Tibial nerve (tissue), 3 donors: ENCODE measurements around the gene MTMR11.

Experiments
- POLR2A ChIP-seq, 2 donors: fragments of 450-650 bp; IDR thresholded peaks; one replicate each; pipeline ENCODE4 v1.6.1; 2017; ENCODE audit warnings: antibody characterized with exemption in 2 of 2, mild to moderate bottlenecking in 2 of 2, moderate library complexity in 2 of 2
- TF ChIP-seq, protein P1 (sequence below), 5 experiments: fragments of 200-600 bp in 3 of 5; fragments of 450-650 bp in 2 of 5; sonication (generic) in 3 of 5; IDR thresholded peaks; one replicate each; pipeline ENCODE4 v1.5.1; 2016 to 2019; ENCODE audit warnings: antibody characterized with exemption in 5 of 5, mild to moderate bottlenecking in 3 of 5, moderate library complexity in 2 of 5

GRCh38 chr1:149896575-149896974 is 40.1 kb downstream of the MTMR11 start:
- TF ChIP-seq, protein P1, sequence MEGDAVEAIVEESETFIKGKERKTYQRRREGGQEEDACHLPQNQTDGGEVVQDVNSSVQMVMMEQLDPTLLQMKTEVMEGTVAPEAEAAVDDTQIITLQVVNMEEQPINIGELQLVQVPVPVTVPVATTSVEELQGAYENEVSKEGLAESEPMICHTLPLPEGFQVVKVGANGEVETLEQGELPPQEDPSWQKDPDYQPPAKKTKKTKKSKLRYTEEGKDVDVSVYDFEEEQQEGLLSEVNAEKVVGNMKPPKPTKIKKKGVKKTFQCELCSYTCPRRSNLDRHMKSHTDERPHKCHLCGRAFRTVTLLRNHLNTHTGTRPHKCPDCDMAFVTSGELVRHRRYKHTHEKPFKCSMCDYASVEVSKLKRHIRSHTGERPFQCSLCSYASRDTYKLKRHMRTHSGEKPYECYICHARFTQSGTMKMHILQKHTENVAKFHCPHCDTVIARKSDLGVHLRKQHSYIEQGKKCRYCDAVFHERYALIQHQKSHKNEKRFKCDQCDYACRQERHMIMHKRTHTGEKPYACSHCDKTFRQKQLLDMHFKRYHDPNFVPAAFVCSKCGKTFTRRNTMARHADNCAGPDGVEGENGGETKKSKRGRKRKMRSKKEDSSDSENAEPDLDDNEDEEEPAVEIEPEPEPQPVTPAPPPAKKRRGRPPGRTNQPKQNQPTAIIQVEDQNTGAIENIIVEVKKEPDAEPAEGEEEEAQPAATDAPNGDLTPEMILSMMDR (IDR thresholded peaks at IDR 0.05): no peak
- TF ChIP-seq POLR2A (IDR thresholded peaks at IDR 0.05): no peak
